Erythroblast (primary cell): ENCODE data around the gene HIBADH.

Experiments
- GATA1 ChIP-seq: IDR thresholded peaks from 2 replicates; pipeline ENCODE4 v1.6.1; 2011; ENCODE audit warnings: low read depth, mild to moderate bottlenecking, control low read depth, low read length, moderate library complexity
- POLR2A ChIP-seq: IDR thresholded peaks from 2 replicates; pipeline ENCODE4 v1.6.1; 2011; ENCODE audit warnings: mild to moderate bottlenecking, low read length

GRCh38 chr7:27688056-27688455, 25.4 kb upstream of the HIBADH start:
- TF ChIP-seq POLR2A: no peak
- TF ChIP-seq GATA1: no peak
